ENCODE data around the gene TMEM205.

- no peak for TF ChIP-seq POLR2A (IDR thresholded peaks at IDR 0.05; ENCODE audit: low read length)
- no peak for TF ChIP-seq GATA1 (IDR thresholded peaks at IDR 0.05; ENCODE audit: low read depth, low read length)
Measured at GRCh38 chr19:11384778-11385129, 38.7 kb upstream of the TMEM205 start.
